ENCODE data around the gene SST. TPM values are rescaled to one million over a fixed set of nuclear protein-coding genes. Genes with fewer than 3 reads are reported as not detected.

The SST gene
- total RNA-seq, 1 experiment from 2014 or later = not detected

GRCh38 chr3:187714404-187714979 lies 44.3 kb upstream of the SST start:
- DNase-seq (ENCODE audit: low read depth, low spot score) (peak; percentile 72), ATAC-seq (peak; percentile 96)
- intact Hi-C loops (cut with micrococcal nuclease) = loop anchor here (1.0 to 10.0 kb wide), 7 partner anchors 35 to 1097 kb away; partner anchors contain the start of gene ADIPOQ
- Histone ChIP-seq H3K27me3 (ENCODE audit: insufficient read depth, low read length) (no peaks in the 10 kb centered on the region), H3K9me2 (ENCODE audit: insufficient read depth) (no peaks in the 10 kb centered on the region), H3K36me3 (ENCODE audit: control insufficient read depth in 1 of 2, insufficient read depth in 2 of 2, low read length in 2 of 2) (no peaks in the 10 kb centered on the region), H2AFZ (ENCODE audit: low read depth, low read length, poor library complexity, severe bottlenecking) (peak overlapping the region; percentile 67), H3K4me2 (ENCODE audit: low read length) (no peak overlapping the region), H3K4me1 (ENCODE audit: control insufficient read depth in 1 of 2, insufficient read depth in 2 of 2, low read length in 2 of 2) (peaks cover 3% of the 10 kb centered on the region in 2 experiments; a peak in 2 of 4 replicates), H4K20me1 (ENCODE audit: insufficient read depth) (no peaks in the 10 kb centered on the region), H3K4me3 (replicated peaks in 1 of 2; ENCODE audit: low read depth in 1 of 2, low read length in 2 of 2) (no peak overlapping the region), H3K79me2 (ENCODE audit: insufficient read depth, low read length) (no peaks in the 10 kb centered on the region), H3K9ac (ENCODE audit: low read length) (no peak overlapping the region), H3K9me3 (ENCODE audit: control insufficient read depth in 1 of 2, insufficient read depth in 1 of 2, low read depth in 1 of 2, low read length in 2 of 2) (no peaks in the 10 kb centered on the region), H3K27ac (ENCODE audit: low read depth, low read length) (no peak overlapping the region)
- CTCF ChIA-PET = interaction anchor here (0.6 to 3.2 kb wide), 11 partner anchors 9 to 1240 kb away, joined by 3 to 28 read pairs (median 4); no protein-coding TSS in a partner anchor
- TF ChIP-seq SRF (IDR thresholded peaks at IDR 0.05; ENCODE audit: low read depth) = no peak
- TF ChIP-seq ZBTB33 (IDR thresholded peaks at IDR 0.05; ENCODE audit: extremely low read depth, insufficient replicate concordance, low read length) = no peak
- TF ChIP-seq SP1 (IDR thresholded peaks at IDR 0.05; ENCODE audit: low read depth) = no peak
- TF ChIP-seq FOSL1 (IDR thresholded peaks at IDR 0.05; ENCODE audit: low read depth) = no peak
- no peak for TF ChIP-seq JUND (IDR thresholded peaks at IDR 0.05)
- TF ChIP-seq RAD21 (IDR thresholded peaks at IDR 0.05; ENCODE audit: low read depth) = peak; percentile 97
- no peak for TF ChIP-seq EZH2phosphoT487 (IDR thresholded peaks at IDR 0.05; ENCODE audit: borderline replicate concordance)
- TF ChIP-seq ZFX (IDR thresholded peaks at IDR 0.05) = no peak
- no peak for TF ChIP-seq CBX3 (IDR thresholded peaks at IDR 0.05; ENCODE audit: low read depth)
- TF ChIP-seq POLR2A (IDR thresholded peaks at IDR 0.05; ENCODE audit: borderline replicate concordance, extremely low read depth, insufficient read depth, insufficient read length) = no peak
- no peak for TF ChIP-seq SIN3A (IDR thresholded peaks at IDR 0.05; ENCODE audit: low read depth)
- TF ChIP-seq TCF7L2 (IDR thresholded peaks at IDR 0.05; ENCODE audit: borderline replicate concordance, extremely low read depth, insufficient read depth, insufficient read length) = no peak
- TF ChIP-seq ELF1 (IDR thresholded peaks at IDR 0.05; ENCODE audit: borderline replicate concordance, low read depth) = no peak
- no peak for TF ChIP-seq EZH2 (IDR thresholded peaks at IDR 0.05)
- TF ChIP-seq POLR2AphosphoS5 (IDR thresholded peaks at IDR 0.05; ENCODE audit: low read depth, low read length) = no peak
- TF ChIP-seq YY1 (IDR thresholded peaks at IDR 0.05; ENCODE audit: extremely low read depth, insufficient replicate concordance, low read depth, low read length) = no peak
- peak; percentile 85 to 95 (median 93) for TF ChIP-seq CTCF (IDR thresholded peaks at IDR 0.05 in 2 of 3, conservative IDR thresholded peaks at IDR 0.05 in 1 of 3; ENCODE audit: borderline replicate concordance in 1 of 3, insufficient read depth in 1 of 3, low read depth in 2 of 3, low read length in 2 of 3)
- RAD21 ChIA-PET (ENCODE audit: low non-redundant PET in 1 of 2, low total read pairs in 2 of 2, uncharacterized antibody in 2 of 2, unreplicated experiment in 2 of 2) = interaction anchor here (0.6 to 1.5 kb wide), 4 partner anchors 35 to 494 kb away, joined by 3 to 5 read pairs (median 4); no protein-coding TSS in a partner anchor
- POLR2A ChIA-PET = no interaction called here
- no TSS peak for BruUV-seq (replicated peaks)
